Measurements from ENCODE around the gene GPR31.

Gene GPR31

DNA sequence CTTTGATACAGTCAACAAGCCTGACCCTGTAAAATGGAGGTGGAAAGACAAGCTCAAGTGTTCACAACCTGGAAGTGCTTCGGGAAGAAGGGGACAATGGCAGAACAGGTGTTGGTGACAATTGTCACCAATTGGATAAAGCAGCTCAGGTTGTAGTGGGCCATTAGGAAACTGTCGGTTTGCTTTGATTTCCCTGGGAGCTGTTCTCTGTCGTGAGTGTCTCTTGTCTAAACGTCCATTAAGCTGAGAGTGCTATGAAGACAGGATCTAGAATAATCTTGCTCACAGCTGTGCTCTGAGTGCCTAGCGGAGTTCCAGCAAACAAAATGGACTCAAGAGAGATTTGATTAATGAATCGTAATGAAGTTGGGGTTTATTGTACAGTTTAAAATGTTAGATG is 19.9 kb downstream of the GPR31 start:
- no peak for DNase-seq (ENCODE audit: low read depth in 2 of 2)

DNA sequence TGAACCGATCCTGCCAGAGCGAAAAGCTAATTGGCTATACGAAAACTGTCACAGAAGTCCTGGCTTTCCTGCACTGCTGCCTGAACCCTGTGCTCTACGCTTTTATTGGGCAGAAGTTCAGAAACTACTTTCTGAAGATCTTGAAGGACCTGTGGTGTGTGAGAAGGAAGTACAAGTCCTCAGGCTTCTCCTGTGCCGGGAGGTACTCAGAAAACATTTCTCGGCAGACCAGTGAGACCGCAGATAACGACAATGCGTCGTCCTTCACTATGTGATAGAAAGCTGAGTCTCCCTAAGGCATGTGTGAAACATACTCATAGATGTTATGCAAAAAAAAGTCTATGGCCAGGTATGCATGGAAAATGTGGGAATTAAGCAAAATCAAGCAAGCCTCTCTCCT is 20.7 kb downstream of the GPR31 start:
- DNase-seq (ENCODE audit: low read depth in 2 of 2): no peak

DNA sequence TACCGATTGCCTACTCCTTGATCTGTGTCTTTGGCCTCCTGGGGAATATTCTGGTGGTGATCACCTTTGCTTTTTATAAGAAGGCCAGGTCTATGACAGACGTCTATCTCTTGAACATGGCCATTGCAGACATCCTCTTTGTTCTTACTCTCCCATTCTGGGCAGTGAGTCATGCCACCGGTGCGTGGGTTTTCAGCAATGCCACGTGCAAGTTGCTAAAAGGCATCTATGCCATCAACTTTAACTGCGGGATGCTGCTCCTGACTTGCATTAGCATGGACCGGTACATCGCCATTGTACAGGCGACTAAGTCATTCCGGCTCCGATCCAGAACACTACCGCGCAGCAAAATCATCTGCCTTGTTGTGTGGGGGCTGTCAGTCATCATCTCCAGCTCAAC is 21.4 kb downstream of the GPR31 start:
- no peak for DNase-seq (ENCODE audit: low read depth in 2 of 2)

DNA sequence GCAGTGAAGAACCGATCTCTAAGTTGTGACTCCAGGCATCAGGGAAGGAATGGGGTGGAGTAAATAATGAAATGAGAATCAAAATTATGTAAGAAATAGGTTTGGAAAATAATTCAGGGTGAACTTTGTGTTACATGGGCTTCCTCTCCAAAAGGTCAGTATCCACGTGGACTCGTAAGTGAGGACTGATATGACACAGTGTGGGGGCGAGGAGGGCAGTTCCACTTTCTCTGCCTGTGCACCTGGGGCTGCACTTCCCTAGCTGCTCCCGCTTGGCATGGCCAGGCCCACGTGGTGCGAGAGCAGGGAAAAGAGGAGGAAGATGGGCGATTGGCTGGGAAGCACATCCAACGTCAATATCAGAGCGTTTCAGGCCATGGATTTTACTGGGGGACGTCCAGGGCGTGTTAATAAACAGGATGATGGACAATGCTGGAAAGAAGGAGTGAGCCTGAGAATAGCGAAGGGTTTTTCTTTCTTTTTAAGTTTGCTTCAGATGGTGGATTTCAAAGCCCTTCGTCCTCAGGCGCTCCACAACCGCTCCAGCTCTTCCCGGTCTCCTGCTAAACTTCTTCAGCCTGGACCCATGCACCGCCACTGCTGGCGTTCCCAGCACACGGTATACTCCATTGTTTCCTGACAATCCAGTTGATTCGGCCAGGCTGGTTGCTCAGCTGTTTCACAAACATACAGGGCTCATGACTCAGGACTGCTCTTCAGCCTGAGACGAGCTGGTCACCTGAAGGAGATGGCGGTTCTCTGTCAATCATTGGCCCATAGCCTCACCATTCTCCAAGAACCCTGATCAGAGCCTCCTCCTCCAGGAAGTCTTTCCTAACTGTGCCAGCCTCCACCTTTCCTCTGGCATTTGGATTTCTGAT is 23.1 kb downstream of the GPR31 start:
- DNase-seq (ENCODE audit: low read depth in 2 of 2): no peak

DNA sequence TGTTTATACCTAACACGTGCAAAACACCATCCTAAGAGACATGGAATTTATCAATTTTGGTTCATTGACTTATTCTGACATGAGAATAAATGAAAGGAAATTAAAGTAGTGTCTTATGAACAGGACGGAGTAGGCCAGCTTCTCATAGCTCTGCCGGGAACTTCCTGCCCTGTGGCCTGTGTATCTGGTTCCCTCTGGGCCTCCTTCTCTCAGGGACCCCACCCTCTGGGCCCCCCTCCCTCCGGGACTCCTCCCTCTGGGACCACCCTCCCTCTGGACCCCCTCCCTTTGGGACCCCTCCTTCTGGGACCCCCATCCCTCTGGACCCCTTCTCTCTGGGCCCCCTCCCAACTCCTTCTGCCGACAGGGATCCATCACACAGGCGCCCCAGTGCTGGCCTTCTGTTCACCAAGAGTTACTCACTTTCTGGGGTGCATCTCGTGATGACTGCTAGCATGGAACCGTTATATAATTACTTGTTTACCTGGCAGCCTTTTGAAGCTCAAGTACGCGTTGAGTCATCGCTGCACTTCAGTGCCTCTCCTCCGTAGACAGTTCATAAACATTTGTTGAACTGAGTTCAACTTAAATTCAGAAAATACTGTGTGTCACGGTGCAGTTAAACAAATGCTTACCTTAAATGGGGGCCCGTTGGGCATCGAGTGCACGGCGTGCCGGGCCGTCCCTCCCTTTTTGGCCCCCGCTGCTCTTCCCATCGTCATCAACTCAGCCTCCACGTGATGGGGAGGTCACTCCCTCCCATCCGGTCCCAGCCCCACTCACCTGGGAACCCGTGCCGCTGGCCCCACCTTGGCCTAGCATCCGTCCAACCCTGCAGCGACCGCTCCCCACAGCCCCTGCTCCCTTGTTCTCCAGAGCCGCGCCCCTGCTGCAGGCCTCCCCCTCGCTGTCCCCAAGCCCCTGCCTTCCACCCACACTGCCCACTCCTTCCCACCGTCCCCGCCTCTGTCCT is 26.8 kb downstream of the GPR31 start:
- no peak for DNase-seq (ENCODE audit: low read depth in 2 of 2)

DNA sequence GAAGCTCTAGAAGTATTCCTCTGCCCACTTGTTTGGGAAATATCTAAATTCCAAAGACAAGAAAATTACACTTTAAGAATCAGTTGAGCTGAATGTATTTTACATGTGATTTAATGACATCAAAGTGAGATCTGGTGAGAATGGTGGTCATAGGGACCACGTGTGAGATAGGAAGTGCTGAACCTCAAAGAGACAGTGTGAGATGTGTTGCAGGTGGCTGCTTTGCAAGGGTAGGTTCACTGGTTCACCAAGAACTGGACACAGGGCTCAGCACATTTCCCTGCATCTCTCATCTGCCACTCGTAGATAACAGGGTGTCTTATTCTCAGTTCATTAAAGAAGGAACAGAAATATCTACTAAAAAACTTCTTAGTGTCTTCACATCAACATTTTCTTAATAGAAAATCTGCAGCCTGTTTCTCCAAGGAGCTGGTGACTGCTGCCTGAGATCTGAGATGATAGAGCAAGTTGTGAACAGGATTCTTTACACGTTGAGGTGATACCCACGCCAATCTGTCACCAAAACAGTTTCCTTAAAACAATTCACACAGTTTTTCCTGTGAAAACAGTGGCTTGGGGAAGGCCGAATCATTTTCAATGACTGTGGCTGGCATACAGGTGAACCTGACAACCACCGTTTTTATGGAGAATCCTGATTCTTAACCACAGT is 27.6 kb downstream of the GPR31 start:
- DNase-seq (ENCODE audit: low read depth in 2 of 2): no peak

DNA sequence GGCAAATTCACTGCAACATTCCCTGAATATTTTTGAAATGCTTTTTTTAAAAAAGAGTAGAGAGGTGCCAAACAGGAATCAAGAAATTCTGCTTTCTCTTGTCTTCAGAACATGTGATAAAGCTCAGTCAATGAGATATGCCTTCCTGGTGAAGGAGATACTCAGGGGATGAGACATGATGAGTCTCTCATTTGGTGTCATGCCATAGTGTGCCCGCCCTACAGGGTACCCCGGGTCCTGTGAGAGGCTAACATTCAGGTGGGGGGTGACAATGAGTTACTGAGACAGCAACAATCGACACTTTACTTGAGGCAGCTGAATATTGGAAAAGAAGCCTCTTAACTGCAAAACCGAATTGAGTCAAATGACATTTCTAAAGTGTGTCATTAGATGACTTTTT is 28.2 kb downstream of the GPR31 start:
- DNase-seq (ENCODE audit: low read depth in 2 of 2): no peak

DNA sequence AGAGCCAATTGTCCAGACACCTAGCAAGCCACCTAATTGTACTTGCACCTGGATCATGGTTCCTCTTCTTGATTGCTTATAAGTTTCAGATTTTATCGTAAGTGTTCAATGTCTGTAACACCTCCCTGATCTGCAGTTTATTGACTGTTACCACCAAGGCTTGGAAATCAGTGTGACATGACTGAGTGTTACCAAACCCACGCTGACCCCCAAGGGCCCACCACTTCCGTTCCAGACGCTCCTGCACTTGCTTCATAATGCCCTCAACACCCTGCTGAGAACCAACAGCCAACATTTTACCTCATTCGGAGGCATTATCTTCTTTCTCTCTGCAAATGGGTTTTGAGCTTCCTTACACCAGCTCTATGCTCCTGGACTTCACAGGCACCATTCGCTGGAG is 28.6 kb downstream of the GPR31 start:
- DNase-seq (ENCODE audit: low read depth in 2 of 2): no peak

DNA sequence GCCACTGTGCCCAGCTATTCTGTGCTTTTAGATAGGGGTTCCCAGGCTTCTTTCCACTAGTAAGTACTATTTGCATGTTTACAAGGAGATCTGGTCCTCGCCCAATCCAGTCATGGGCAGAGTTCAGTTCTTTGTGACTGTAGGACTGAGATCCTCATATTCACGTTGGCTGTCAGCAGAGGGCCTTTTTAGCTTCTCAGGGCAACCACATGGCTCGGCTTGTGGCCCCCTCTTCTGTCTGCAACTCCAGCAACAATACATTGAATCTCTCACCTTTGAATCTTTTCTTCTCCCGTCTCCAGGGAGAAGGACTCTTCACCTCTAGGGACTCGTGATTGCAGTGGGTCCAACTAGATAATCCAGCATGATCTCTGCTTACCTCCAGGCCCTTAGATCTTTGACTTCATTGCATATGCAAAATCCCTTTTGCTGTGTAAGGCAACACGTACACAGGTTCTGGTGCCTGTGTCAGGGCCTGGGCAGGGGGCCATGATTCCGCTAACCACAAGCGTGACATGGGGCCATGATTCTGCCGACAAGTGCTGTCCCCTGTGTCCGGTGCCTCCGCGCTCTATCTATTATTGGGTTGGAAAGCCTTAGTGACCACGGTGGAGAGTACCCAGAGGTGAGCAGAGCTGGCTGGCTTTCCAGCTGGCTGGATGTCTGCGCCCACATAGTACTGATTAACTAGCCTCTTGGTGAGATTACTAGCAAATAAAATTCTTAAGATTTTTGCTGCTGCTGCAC is 29.8 kb downstream of the GPR31 start:
- DNase-seq (ENCODE audit: low read depth in 2 of 2): no peak

DNA sequence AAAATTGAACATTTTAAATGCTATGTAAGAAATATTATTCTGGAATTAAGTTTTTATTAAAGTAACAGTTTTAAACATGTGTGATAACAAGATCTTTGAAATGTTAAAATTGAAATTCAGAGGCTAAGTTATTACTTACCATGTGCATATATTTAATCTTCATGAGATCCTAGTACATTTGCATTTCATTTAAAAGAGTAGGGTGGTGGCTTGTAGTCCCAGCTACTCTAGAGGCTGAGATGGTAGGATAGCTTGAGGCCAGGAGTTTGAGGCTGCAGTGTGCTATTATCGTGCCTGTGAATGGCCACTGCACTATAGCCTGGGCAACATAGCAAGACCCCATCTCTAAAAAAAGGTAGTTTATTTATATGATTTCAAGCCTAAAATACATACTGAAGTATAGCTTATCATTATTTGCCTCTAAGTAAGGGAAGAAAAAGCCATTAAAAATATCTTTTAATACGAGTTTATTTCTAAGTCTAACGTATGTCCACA is 31.9 kb downstream of the GPR31 start:
- DNase-seq (ENCODE audit: low read depth in 2 of 2): no peak

DNA sequence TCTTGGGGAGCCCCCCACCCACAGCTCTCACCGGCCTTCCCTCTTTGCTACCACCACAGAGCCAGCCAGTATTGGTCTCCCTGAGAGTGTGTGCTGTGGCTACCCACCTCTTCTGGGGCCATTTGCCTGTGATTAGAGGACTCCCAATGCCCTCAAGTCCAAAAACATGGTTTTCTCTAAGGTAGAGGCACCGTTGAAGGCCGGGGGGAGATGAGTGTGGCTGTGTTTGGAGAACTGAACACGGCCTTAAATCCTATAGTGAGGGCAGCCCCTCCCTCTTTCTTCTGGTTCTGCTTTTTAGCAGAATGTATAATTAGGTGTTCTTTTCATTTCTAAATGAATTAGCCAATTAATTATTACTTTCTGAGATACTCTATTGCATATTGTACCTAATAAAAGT is 32.4 kb downstream of the GPR31 start:
- no peak for DNase-seq (ENCODE audit: low read depth in 2 of 2)

DNA sequence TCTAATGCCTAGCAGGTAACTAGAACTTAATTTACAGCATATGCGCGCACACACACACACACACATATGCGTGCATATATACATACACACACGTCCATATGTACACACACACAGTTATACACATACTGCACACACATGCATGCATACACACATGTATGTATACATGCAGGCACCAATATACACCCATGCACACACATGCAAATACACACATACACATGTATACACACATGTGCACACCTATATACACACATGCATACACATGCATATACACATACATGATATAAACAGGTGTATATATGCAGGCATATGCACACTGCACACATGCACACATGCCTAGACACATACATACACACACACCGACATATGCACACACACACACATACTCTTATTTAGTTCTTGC is 33.0 kb downstream of the GPR31 start:
- DNase-seq (ENCODE audit: low read depth in 2 of 2): no peak

DNA sequence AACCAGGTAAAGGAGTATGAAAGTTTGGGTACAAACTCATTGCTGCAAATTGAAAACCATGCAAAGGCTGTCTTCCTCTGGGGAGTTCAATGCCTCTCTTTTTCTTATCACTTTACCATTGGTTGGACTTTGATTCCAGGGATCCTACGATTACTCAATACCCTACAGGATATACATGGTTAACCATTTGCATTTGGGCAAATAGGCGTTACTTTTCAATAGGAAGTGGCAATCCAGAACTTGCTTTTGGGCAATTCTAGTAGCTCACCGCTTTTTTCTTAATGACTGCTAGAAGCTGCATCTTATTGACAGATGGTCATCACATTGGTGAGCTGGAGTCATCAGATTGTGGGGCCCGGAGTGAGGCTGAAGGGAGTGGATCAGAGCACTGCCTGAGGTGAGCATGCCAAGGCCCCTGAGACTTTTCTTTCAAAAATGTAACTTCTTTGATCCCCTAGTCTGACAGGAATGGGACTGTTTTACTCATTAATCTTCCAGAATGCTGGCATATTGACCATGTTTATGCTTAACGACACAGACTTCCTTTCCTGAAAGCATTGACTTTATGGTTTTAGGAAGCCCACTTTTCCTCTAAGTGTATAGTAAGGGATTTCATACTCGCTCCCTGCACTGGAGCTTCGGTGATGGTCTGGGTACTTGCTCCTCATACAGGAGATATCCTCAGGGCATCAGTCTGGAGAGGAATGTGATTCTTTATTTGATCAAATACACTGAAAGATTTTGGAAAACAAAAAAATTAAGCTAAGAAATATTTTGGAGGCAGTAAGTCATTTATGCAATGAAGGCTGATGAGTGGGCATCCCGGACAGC is 34.7 kb downstream of the GPR31 start, which contains the start of gene CCR6:
TSS of gene CCR6 (plus strand) at position 270 of the 831 bp plus-strand sequence. CDS start 13,039 bp downstream, outside the sequence.
- DNase-seq (ENCODE audit: low read depth in 2 of 2): no peak

DNA sequence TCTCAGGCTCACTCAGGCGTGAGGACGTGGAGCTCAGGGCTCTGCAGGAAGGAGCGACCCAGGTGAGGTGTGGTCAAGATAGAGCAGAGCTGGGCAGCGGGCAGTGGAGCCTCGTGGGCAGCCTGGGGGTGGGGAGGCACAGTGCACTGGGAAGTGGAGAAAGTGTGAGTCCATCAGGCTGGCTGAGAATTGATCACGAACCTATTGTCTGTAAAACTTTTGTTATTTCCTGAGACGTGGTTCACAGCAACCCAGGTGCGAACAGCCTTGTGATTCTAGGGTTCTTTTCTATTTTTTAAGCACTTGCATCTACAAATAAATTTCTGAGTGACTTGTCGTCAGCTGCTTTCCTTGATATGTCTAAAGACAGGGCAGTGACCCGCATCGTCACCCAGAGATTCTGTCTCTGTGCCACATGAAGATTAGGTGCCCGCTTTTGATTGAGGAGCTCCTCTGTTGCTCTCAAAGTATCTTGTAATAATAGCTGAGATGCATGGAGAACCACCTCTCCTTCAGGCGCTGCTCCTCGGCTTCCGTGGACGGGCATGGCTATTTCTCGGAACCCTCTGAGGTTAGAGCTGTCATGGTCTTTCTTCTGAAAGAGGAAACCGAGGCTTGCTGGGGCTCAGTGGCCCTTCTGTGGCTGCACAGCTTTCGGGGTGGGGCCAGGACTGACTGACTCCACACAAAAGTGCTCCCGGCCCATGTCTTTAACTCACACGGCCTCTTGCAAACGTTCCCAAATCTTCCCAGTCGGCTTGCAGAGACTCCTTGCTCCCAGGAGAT is 35.5 kb downstream of the GPR31 start:
- no peak for DNase-seq (ENCODE audit: low read depth in 2 of 2)

DNA sequence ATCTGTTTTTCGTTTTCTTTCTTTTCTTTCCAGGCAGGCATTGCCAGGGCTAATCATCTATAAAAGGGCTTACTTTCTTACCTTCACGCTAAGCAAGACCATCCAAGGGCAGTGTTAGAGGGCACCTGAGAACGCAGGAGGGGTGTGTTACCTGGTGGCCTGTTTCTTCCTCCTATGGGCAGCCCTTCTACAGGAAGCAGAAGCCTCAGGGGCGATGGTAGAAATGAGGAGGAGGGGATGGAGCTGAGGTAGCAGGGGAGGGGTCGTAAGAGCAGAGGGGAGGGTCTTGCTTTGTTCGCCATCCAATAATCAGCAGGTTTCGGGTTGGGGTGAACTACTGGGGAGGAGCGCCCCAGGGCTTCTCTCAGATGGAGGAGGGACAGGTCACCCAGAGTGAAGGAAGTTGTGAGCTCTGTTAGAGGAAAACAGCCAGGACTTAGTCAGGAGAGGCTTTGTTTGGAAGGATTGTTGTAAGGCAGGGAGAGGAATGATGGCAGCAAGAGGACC is 36.4 kb downstream of the GPR31 start:
- DNase-seq (ENCODE audit: low read depth in 2 of 2): no peak

DNA sequence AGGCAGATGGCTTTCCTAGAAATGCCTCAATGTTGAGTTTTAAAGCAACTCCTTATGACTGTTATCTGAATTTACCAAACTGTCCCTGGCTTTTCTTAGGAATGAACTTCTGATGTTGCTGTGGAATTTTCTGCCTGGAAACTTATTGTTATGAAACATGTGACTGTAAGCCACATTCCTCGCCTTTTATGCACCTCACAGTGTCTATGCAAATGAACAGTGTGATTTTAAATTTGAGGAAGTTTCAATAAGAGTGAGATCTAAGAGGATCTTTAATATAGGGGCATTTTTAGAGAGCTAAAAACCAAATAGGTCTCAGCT is 37.2 kb downstream of the GPR31 start:
- no peak for DNase-seq (ENCODE audit: low read depth in 2 of 2)

DNA sequence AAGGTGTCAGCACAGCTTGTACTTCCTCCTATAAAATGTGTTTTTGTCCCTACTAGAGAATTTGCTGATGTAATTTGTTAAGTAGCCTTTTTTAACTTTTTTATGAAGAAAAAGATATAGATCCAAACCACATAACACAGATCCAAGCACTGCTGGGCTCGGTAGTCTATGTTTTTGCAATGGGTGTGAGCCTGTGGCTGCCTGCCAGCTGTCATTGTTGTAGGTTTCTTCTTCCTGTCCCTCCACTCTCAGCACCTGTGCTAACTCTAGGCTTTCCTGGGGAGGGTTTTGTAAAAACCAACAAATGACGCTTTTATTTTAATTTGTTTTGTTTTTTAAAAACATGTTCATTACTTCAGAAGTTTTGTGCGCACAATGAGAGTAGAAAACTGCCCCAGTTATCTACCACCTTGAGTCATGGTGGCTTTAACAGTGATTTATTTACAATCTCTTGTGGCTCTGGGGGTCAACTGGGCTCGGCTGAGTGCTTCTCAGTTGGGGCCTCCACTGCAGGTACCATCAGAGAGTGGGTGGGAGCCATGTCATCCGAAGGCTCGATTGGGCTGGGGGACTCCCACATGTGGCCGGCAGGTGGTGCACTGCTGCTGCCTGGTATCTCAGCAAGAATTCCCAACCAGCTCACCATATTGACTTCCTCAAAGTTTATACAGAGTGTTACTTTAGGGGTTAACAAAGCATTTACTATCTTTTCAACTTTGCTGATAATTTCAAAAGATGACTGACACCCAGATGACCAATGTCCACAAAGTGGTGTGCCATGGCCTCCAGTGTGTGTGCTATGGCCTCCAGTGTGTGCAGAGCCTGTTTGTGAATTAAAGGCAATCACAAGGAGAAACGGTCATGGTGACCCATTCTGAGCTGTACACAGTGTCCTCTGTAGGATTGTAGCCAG is 37.9 kb downstream of the GPR31 start:
- DNase-seq (ENCODE audit: low read depth in 2 of 2): no peak

DNA sequence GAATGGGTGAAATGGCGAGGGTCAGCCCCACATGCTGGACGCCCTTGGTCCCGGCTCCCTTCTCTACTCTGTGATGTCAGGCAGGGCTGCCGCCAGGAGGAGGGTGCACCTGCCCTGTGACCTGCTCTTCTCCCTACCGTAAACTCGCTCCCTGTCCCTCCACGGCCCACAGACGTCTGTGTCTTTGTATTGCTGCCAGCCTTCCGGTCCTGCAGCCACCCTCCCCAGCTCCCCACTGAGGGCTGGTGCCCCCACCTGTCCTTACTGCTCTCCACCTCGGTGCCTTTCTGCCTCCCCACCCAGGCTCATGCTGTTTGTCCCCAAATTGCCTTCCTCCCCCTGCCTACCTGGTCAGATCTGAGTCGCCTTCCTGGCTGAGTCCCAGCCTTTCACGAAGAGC is 38.9 kb downstream of the GPR31 start:
- no peak for DNase-seq (ENCODE audit: low read depth in 2 of 2)

All from stimulated activated CD8-positive, alpha-beta memory T cell treated with anti-CD3 and anti-CD28 coated beads, Interleukin-7, amount 100 ng/mL, for 4 hours (primary cell).